Medulla oblongata (tissue), 1 donor: Measurements from ENCODE around the gene ACER2.

ENCODE experiments used
- DNase-seq: peaks from one replicate; pipeline ENCODE4 v3.0.0-alpha.2; 2015; ENCODE audit errors: extremely low spot score

Gene ACER2

DNA sequence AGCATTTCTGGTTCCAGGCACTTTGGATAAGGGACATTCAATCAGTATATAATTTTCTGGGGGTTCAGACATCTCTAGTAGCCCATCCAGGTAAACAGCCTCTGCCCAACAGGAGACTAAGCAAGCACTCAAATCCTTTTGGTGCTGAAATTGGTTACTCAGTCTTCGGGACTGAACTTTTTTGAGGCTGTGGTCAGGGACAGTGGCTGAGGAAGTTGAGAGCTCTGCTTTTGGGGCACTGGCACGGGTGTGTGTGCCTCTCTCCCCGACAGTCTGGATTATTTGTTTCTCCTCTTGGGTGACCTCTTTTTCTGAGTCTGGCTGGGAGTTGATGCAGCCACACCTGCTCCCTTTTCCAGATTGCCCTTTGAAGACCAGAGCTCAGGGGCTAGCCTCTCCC is 47.6 kb downstream of the ACER2 start:
- DNase-seq: no peak

- DNase-seq: peak; percentile 88
These were observed 48.3 kb downstream of the ACER2 start for GRCh38 chr9:19456996-19457692.

- no peak for DNase-seq
These were observed 48.8 kb downstream of the ACER2 start for GRCh38 chr9:19457693-19458009.

DNA sequence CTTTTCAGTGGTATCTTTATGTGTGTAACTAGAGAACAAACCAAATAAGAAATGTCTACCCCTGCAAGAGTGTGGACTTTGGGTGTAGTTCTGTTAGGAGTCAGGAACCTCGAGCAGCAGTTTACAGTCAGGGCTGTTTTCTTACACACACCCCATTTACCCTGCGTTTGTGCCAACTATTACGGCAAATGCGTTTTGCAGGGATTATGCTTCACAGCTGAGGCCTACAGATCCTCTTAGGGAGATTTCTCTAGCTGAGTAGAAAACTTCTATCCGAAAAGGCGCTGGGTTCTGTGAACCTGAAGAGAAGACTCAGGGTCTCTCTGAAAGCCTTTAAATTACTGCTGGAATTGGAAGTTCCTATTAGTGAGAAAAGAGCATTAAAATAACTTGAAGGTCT is 51.4 kb downstream of the ACER2 start:
- DNase-seq: no peak

- no peak for DNase-seq
These were observed 52.3 kb downstream of the ACER2 start for GRCh38 chr9:19461135-19461534.

DNA sequence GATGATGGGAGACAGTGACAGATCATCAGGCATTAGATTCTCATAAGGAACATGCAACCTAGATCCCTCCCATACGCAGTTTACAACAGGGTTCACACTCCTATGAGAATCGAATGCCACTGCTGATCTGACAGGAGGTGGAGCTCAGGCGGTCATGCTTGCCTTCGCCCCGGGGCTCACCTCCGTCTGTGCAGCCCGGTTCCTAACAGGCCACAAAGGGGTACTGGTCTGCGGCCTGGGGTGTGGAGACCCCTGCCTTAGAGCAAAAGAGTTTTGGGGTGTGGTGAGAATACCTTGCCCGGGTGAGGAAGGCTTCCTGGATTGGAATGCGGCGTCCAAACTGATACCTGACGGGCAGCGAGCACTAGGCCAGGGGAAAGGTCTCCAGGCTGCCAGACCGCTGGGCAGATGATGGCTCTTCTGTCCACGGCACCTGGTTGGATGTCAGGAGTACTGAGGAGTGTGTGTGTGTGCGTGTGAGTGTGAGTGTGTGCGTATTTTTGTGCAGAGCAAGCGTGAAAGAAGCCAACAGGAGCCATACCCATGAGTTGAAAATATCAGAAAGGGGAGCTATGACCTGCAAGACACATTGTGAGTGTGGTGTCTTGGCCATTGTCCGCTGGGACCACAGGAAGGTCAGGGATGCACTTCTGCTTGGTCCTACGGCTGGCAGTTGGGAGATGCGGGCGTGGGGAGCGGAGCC is 55.4 kb downstream of the ACER2 start:
- no peak for DNase-seq

DNA sequence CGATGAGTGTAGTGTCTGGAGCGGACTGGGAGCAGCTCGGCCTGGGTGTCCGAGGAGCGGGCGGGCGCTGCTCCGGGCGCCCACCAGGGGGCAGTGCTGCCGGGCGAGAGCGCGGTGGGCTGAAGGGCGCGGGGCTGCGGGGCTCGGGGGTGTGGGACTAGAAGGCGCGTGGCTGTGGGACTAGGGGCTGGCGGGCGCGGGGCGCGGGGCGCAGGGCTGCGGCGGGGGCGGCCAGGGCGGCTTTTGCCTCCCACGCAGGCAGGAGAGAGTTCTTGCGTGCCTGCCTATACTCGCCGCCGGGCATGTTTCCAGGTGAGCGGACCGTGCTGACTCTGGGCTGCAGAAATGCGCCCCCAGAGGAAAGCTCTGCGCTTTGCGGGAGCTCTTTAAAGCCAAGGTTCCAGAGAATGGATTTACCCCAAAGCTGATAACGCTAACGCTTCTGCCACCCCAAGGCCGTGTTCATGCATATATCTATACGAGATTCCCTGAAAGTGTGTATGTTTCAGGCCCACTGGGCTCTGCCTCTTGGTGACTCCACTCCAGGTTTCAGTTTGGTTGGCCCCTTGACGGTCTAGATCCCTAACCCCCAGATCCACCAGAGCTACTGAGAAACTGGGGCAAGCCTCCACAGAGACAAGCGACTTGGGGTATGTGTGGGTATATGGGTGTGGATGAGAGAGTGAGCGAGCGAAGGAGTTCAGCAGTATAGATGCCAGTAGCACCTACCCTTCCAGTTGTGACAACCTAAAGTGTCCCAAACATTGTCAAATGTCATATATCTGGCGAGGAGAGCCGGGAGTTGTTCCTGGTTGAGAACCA is 56.2 kb downstream of the ACER2 start:
- peak; percentile 63 for DNase-seq

DNA sequence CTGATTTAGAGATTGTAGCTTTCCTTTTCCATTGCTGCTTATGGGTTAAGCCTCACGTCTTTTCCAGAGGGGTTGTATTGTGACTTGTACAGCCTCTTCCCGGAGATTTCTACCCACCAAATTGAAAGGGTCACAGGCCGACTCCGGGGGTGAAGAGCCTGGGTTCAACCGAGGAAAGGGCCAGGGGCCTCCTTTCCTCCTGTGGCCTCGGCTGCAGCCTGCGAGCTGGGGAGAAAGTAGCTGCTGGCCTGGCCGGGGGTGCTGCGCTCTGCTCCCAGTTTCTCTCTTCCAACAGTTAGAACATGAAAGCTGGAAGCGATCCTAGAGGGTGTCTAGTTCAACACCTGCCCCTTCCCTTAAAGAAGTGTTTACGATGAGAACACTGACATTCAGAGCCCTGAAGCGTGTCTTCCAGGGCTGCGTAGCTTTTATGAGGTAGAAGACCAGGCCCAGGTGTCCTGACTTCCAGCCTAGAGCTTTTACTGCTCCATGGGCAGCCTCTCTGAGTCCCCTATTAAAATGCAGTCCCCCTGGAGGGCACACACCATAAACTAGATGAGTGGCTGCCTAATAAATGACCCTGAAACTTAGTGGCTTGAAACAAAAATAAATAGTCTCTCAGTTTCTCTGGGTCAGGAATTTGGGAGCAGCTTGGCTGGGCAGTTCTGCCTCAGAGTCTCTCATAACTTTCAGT is 56.9 kb downstream of the ACER2 start:
- DNase-seq: no peak

- no peak for DNase-seq
These were observed 57.5 kb downstream of the ACER2 start for GRCh38 chr9:19466280-19466639.

- DNase-seq: no peak
These were observed 60.5 kb downstream of the ACER2 start for GRCh38 chr9:19469271-19469670.

DNA sequence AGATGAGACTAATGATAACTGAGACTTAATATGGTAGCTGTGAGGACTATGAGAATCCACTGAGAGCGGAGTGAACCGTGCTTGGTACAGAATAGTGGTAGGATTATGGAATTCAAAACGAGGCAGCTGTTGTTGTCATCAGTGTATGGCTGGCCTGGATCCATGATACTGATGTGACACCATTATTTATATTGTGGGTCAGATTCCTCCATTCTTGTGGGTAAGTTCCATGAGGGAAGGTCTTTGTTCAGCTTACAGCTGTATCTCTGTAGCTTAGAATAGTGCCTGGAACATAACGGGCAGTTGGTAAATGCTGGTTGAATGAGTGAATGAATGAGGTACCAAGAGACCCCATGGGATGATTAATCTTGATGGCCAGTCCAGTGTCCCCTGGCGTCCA is 61.8 kb downstream of the ACER2 start:
- DNase-seq: no peak

- no peak for DNase-seq
These were observed 62.3 kb downstream of the ACER2 start for GRCh38 chr9:19470981-19471650.

DNA sequence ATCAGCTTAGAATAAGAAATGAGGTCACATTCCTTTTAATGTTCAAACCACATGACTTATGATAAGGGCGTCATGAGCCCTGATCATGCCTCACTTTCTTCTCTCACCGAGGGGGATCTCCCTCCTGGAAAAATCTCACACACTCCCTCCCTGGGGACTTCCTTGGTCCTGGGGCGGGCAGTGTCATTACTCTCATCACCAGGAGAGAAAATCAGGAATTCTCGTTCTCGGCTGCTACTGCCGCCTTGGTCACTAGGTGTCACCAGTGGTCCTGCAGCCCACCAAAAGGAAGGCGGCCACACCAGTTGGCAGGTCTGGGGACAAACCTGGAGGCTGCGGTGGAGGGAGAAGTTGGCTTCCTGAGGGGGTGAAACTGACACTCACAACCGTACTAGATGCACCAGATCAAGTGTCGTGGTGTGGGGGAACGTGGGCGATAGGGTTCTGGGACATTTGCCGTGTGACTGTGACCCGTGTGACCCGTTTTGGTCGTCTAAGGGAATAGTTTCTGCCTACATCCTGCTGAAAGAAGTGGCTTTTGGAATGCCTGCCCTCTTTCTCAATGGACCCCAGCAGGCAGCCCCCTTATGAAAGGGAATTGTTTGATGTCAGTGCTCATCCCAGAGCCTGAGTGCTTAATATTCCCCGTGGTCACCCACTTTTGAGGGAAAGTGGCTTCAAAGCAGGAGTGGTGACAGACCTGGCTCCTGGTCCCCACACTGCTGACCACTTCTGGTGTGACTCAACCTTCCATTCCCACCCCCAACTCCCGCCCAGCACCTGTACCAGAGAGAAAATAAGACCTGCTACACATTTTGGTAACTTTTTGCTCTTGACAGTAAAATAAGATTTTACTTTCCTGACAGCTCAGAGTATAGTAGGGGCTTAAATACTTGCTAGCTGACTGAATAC is 63.2 kb downstream of the ACER2 start:
- DNase-seq: peak; percentile 92

DNA sequence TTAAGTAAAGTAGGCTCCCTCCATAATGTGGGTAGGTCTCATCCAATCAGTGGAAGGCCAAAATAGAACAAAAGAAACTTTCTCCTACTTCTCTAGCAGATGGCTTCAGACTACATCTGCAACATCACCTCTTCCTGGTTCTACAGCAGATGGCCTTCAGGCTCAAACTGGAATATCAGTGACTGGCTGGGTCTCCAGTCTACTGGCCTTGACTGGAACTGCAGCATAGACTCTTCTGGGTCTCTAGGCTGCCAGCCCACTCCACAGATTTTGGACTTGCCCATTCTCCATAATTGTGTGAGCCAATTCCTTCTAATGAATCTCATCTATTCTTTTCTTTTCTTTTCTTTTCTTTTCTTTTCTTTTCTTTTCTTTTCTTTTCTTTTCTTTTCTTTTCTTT is 64.8 kb downstream of the ACER2 start:
- no peak for DNase-seq

- no peak for DNase-seq
These were observed 71.1 kb downstream of the ACER2 start for GRCh38 chr9:19479874-19480273.

DNA sequence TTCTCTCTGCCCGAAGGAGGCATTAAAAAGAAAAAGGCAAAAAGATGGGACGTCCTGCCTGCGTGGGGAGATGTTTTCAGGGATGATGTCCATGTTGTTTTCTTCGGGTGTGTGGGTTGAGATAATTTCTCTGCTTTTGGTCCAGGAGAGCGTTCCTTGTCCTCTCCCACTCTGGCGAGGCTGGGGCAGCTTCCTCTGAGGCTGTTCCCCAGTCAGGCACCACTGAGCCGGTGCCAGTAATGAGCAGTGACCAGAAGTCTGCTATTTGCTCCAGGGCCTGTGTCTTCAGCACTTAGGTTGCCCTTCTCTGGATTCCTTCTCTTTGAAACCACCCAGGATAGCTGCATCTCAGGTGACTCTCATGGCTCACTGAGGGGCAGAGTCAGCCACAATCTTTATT is 71.5 kb downstream of the ACER2 start:
- DNase-seq: no peak

GRCh38 chr9:19481121-19481870 is 72.5 kb downstream of the ACER2 start:
- DNase-seq: no peak

DNA sequence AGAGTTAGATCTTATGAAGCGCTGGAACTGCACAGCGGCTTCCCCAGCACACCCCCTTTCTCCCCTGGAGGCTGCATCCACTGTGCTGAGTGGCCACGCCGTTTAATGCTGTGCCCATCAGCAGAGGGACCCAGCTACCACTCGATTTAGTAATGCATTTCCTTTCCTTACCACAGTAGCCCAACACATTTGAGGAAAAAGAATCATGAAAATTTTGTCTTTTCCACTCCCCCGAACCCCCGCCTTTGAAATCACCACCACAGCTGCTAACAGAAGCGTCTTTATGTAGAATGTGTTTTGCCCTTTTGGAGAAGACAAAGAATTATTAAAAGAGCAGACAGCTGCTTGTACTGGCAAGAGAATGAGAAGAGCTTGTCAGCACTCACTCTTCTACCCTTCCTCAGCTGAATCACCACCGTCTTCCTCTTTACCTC is 73.2 kb downstream of the ACER2 start:
- DNase-seq: peak; percentile 93

GRCh38 chr9:19484699-19485098 is 75.9 kb downstream of the ACER2 start:
- DNase-seq: no peak

GRCh38 chr9:19485193-19485592 is 76.4 kb downstream of the ACER2 start:
- DNase-seq: no peak
